Endothelial cell of umbilical vein (primary cell): ENCODE results near the gene SYNE1. TPM values are rescaled to one million over a fixed set of nuclear protein-coding genes. Genes with fewer than 3 reads are reported as not detected.

Source experiments
- BruUV-seq: library from RNA; stranded (reverse); fragments of 400-500 nt; replicated peaks from 2 replicates; lab custom pipeline; 2021; lab: Mats Ljungman, UMichigan
- CTCF ChIA-PET: fragments of 300-600, 350-600 bp; sonication (Branson Sonifier 250); formaldehyde crosslinking; loops from one replicate; lab custom pipeline; 2021; ENCODE audit warnings: antibody characterized with exemption, inconsistent platforms; lab: Charles Lee
- POLR2A ChIA-PET: fragments of 300-600, 350-600 bp; sonication (Branson Sonifier 250); formaldehyde crosslinking; loops from one replicate; lab custom pipeline; 2021; ENCODE audit warnings: antibody characterized with exemption, inconsistent platforms; lab: Charles Lee
- DNase-seq: peaks from one replicate; pipeline ENCODE4 v3.0.0-alpha.2; 2011; ENCODE audit warnings: low read depth, low spot score
- FAIRE-seq: peaks from 2 replicates; lab custom pipeline; 2011; peaks lifted over from hg19 to GRCh38; lab: Jason Lieb, UNC
- H2AFZ ChIP-seq: 2 replicates; pipeline ENCODE4 v1.6.0; 2012; ENCODE audit warnings: low read depth, low read length, control low read depth, inconsistent platforms
- H3K27ac ChIP-seq: 2 replicates; pipeline ENCODE4 v1.5.1; 2011; ENCODE audit warnings: low read depth, mild to moderate bottlenecking, control low read depth, low read length, moderate library complexity; ENCODE audit not compliant: insufficient read depth
- H3K27me3 ChIP-seq, 2 experiments: 2 replicates each; pipeline versions ENCODE4 v1.6.0 to v1.6.1; 2011; ENCODE audit warnings: low read length in 2 of 2, mixed read lengths in 1 of 2; ENCODE audit not compliant: control insufficient read depth in 2 of 2, insufficient read depth in 2 of 2
- H3K36me3 ChIP-seq, 2 experiments: 2 replicates in 1 of 2; 3 replicates in 1 of 2; pipeline ENCODE4 v1.5.1; 2011; ENCODE audit warnings: low read length in 2 of 2, mild to moderate bottlenecking in 1 of 2, moderate library complexity in 1 of 2; ENCODE audit not compliant: control insufficient read depth in 2 of 2, insufficient read depth in 2 of 2; ENCODE audit errors: extremely low read depth in 1 of 2
- H3K4me1 ChIP-seq: 3 replicates; pipeline ENCODE4 v1.5.1; 2011; ENCODE audit warnings: mild to moderate bottlenecking, low read length; ENCODE audit not compliant: control insufficient read depth, insufficient read depth; ENCODE audit errors: extremely low read depth
- H3K4me2 ChIP-seq: 2 replicates; pipeline ENCODE4 v1.6.1; 2011; ENCODE audit warnings: low read length, control low read depth, mixed read lengths; ENCODE audit not compliant: insufficient read depth
- H3K4me3 ChIP-seq, 3 experiments: fragments of 200-600 bp in 1 of 3; sonication (generic), shearing (Covaris generic) in 1 of 3; replicated peaks in 1 of 3; 2 replicates each; pipeline ENCODE4 v1.5.1; 2011 to 2016; ENCODE audit warnings: control low read depth in 3 of 3, low read length in 3 of 3, mild to moderate bottlenecking in 2 of 3, inconsistent platforms in 1 of 3, low read depth in 1 of 3, moderate library complexity in 1 of 3; ENCODE audit not compliant: insufficient read depth in 1 of 3
- H3K79me2 ChIP-seq: 2 replicates; pipeline ENCODE4 v1.6.0; 2012; ENCODE audit warnings: low read length, inconsistent platforms; ENCODE audit not compliant: control insufficient read depth, insufficient read depth
- H3K9ac ChIP-seq: replicated peaks from 2 replicates; pipeline ENCODE3; 2011; ENCODE audit warnings: low read length, control low read depth; ENCODE audit not compliant: insufficient read depth; ENCODE audit errors: extremely low read depth
- H3K9me1 ChIP-seq: replicated peaks from 3 replicates; pipeline ENCODE4 v1.6.0; 2011; ENCODE audit warnings: mild to moderate bottlenecking, low read length; ENCODE audit not compliant: control insufficient read depth, insufficient read depth; ENCODE audit errors: extremely low read depth
- H3K9me3 ChIP-seq: replicated peaks from 2 replicates; pipeline ENCODE4 v1.5.1; 2012; ENCODE audit warnings: low read length, inconsistent platforms; ENCODE audit not compliant: control insufficient read depth, insufficient read depth
- H4K20me1 ChIP-seq: replicated peaks from 2 replicates; pipeline ENCODE3; 2011; ENCODE audit warnings: mild to moderate bottlenecking, low read length; ENCODE audit not compliant: control insufficient read depth, insufficient read depth; ENCODE audit errors: extremely low read depth
- EZH2 ChIP-seq: IDR thresholded peaks from 2 replicates; pipeline ENCODE4 v1.6.1; 2012; ENCODE audit warnings: borderline replicate concordance, low read depth, mild to moderate bottlenecking, moderate library complexity, low read length, inconsistent platforms; ENCODE audit not compliant: severe bottlenecking
- FOS ChIP-seq: IDR thresholded peaks from 2 replicates; pipeline ENCODE4 v1.6.1; 2011; ENCODE audit warnings: mild to moderate bottlenecking, low read length, moderate library complexity, borderline replicate concordance; ENCODE audit not compliant: insufficient read depth
- GATA2 ChIP-seq: IDR thresholded peaks from 2 replicates; pipeline ENCODE4 v1.7.0; 2011; ENCODE audit warnings: low read depth, mild to moderate bottlenecking, moderate library complexity, mixed read lengths, low read length; ENCODE audit not compliant: insufficient read length, insufficient read depth
- JUN ChIP-seq: IDR thresholded peaks from 2 replicates; pipeline ENCODE4 v1.6.1; 2011; ENCODE audit warnings: borderline replicate concordance, low read depth; ENCODE audit not compliant: insufficient read length, insufficient read depth
- MYC ChIP-seq: IDR thresholded peaks from one replicate; pipeline ENCODE4 v1.6.1; 2011; ENCODE audit warnings: mild to moderate bottlenecking, low read depth, low read length
- POLR2A ChIP-seq: IDR thresholded peaks from 2 replicates; pipeline ENCODE4 v1.6.1; 2012; ENCODE audit warnings: low read depth, mild to moderate bottlenecking, control low read depth, low read length
- POLR2AphosphoS5 ChIP-seq: IDR thresholded peaks from 2 replicates; pipeline ENCODE4 v1.6.1; 2012; ENCODE audit warnings: low read depth, mild to moderate bottlenecking, control low read depth, low read length, moderate library complexity; ENCODE audit not compliant: insufficient read depth
- dilution Hi-C: fragments of 300-500 bp; cut with MboI; formaldehyde crosslinking; loops from one replicate; pipeline ENCODE4 v1.15.0; 2019; ENCODE audit warnings: low sequenced_read_pairs; ENCODE audit not compliant: extremely low pct_ligation_motif_present
- intact Hi-C: fragments of 100-400 bp; cut with micrococcal nuclease; formaldehyde crosslinking; loops from one replicate; pipeline ENCODE4 v1.10.0; 2022
- polyA plus RNA-seq, 4 experiments: library from polyadenylated mRNA; depleted of rRNA in 3 of 4; stranded (reverse) in 3 of 4; unstranded in 1 of 4; fragments of >200 nt; gene quantifications; 2 replicates each; pipeline versions ENCODE4 v1.2.1 to v1.2.3, GENCODE V29; 2011 to 2012; ENCODE audit warnings: missing spikeins in 1 of 4
- total RNA-seq: library from RNA; stranded (reverse); gene quantifications from 2 replicates; pipeline ENCODE4 v1.2.3, GENCODE V29; 2021
- TF ChIP-seq, protein P1 (sequence below): IDR thresholded peaks from 2 replicates; pipeline ENCODE4 v1.6.1; 2011; ENCODE audit not compliant: insufficient read depth, insufficient read length

Gene SYNE1
- total and polyA plus RNA-seq, 2 donors (not counting 3 experiments of a cell fraction or from before 2014, with no cell fraction given): 26.5 to 52.3 TPM

GRCh38 chr6:152598421-152598820 is 38.7 kb downstream of the SYNE1 start:
- Histone ChIP-seq H3K36me3 (no peaks in the 10 kb centered on the region), H3K9ac (no peak overlapping the region), H3K9me1 (no peaks in the 10 kb centered on the region), H3K4me1 (no peaks in the 10 kb centered on the region), H4K20me1 (no peaks in the 10 kb centered on the region), H3K4me3 (no peak overlapping the region), H3K27me3 (peaks cover 0 to 3% of the 10 kb centered on the region in 2 experiments), H3K79me2 (no peaks in the 10 kb centered on the region), H3K4me2 (no peak overlapping the region), H3K27ac (no peak overlapping the region), H3K9me3 (no peaks in the 10 kb centered on the region), H2AFZ (no peak overlapping the region)
- TF ChIP-seq JUN (no peak), EZH2 (no peak), POLR2A (no peak), MYC (no peak)
- TF ChIP-seq, protein P1, sequence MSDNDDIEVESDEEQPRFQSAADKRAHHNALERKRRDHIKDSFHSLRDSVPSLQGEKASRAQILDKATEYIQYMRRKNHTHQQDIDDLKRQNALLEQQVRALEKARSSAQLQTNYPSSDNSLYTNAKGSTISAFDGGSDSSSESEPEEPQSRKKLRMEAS: no peak
- BruUV-seq: no TSS peak
- ChIA-PET POLR2A (no interaction called here), CTCF (interaction anchor here (1.0 kb wide), 1 partner anchor 10 kb away, joined by 3 read pairs; no protein-coding TSS in a partner anchor)
- intact Hi-C loops: loop anchor here (2.0 kb wide), 1 partner anchor 26 kb away; no protein-coding TSS in a partner anchor
- dilution Hi-C loops: no loop called here
- FAIRE-seq (no peak), DNase-seq (no peak)

DNA sequence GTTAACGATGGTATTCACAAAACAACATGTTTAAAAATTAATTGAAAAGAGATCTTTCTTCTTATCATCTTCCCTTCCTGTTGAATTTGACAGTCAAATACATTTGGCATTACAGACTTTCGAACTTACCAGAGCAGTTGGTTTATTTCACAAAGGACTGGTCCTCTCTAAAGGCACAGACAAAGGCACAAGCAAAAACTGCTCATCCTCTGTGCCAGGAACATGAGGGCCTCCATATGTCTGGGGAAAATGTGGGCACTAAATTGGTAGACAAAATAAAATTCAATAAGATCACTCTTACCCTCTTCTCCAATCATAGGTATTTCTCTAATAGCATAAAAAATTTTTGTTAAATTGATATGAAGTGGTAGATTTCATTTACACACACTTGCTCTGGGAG is 40.4 kb downstream of the SYNE1 start:
- ChIA-PET POLR2A (no interaction called here), CTCF (interaction anchor here (1.0 to 1.6 kb wide), 3 partner anchors 33 to 351 kb away, joined by 3 to 5 read pairs (median 3); no protein-coding TSS in a partner anchor)
- dilution Hi-C loops: no loop called here
- no peak for FAIRE-seq
- Histone ChIP-seq H3K79me2 (no peaks in the 10 kb centered on the region), H3K9ac (no peak overlapping the region), H3K4me3 (no peak overlapping the region), H4K20me1 (no peaks in the 10 kb centered on the region), H3K9me3 (no peaks in the 10 kb centered on the region), H3K36me3 (no peaks in the 10 kb centered on the region), H3K27ac (no peak overlapping the region), H3K27me3 (peaks cover 0 to 3% of the 10 kb centered on the region in 2 experiments), H3K9me1 (no peaks in the 10 kb centered on the region), H3K4me1 (no peaks in the 10 kb centered on the region), H2AFZ (no peak overlapping the region), H3K4me2 (no peak overlapping the region)
- TF ChIP-seq FOS: no peak
- TF ChIP-seq, protein P1: no peak
- TF ChIP-seq JUN: no peak
- no peak for TF ChIP-seq GATA2
- TF ChIP-seq POLR2A: no peak
- no peak for TF ChIP-seq POLR2AphosphoS5
- TF ChIP-seq MYC: no peak
- TF ChIP-seq EZH2: no peak
- DNase-seq: no peak
- no TSS peak for BruUV-seq
- intact Hi-C loops: no loop called here
